Breast epithelium (tissue), 4 donors: ENCODE measurements around the gene ETFDH. TPM values are rescaled to one million over a fixed set of nuclear protein-coding genes. Genes with fewer than 3 reads are reported as not detected.

Experiments used
- DNase-seq, 2 donors: peaks; one replicate each; pipeline ENCODE4 v3.0.0-alpha.2; 2019; ENCODE audit warnings: low spot score in 2 of 2
- H3K27ac ChIP-seq, 2 donors: fragments of 200-600 bp; sonication (generic) in 1 of 2; one replicate each; pipeline ENCODE4 v1.5.1; 2016 to 2019; ENCODE audit warnings: mild to moderate bottlenecking in 1 of 2
- H3K27me3 ChIP-seq, 2 donors: fragments of 200-600 bp; sonication (generic) in 1 of 2; one replicate each; pipeline versions ENCODE4 v1.5.1 to v1.6.0; 2017 to 2019; ENCODE audit warnings: control low read depth in 1 of 2, mild to moderate bottlenecking in 1 of 2
- H3K36me3 ChIP-seq: fragments of 200-600 bp; one replicate; pipeline ENCODE4 v1.5.1; 2019
- H3K4me1 ChIP-seq, 2 donors: fragments of 200-600 bp; sonication (generic); one replicate each; pipeline ENCODE4 v1.5.1; 2016 to 2019; ENCODE audit warnings: control low read depth in 1 of 2
- H3K4me3 ChIP-seq, 3 donors: fragments of 200-600 bp; sonication (generic); 1 replicate in 2 of 3; 2 replicates in 1 of 3; pipeline ENCODE4 v1.5.1; 2016 to 2019; ENCODE audit warnings: mild to moderate bottlenecking in 3 of 3, moderate library complexity in 2 of 3
- H3K9me3 ChIP-seq, 2 donors: fragments of 200-600 bp; sonication (generic) in 1 of 2; one replicate each; pipeline ENCODE4 v1.5.1; 2016 to 2019; ENCODE audit warnings: control low read depth in 1 of 2
- POLR2A ChIP-seq: fragments of 450-650 bp; IDR thresholded peaks from one replicate; pipeline ENCODE4 v1.6.1; 2016; ENCODE audit warnings: antibody characterized with exemption, mild to moderate bottlenecking, moderate library complexity
- POLR2AphosphoS5 ChIP-seq, 3 donors: sonication (generic); formaldehyde crosslinking; IDR thresholded peaks; one replicate each; pipeline ENCODE4 v1.6.1; 2017; ENCODE audit warnings: antibody characterized with exemption in 3 of 3
- intact Hi-C: fragments of 100-400 bp; cut with DNase I; formaldehyde crosslinking; loops from one replicate; pipeline ENCODE4 v1.15.1; 2023; ENCODE audit warnings: low total_unique reads
- total RNA-seq, 3 donors: library from RNA; depleted of rRNA; stranded (reverse); fragments of >200 nt; gene quantifications; one replicate each; pipeline ENCODE4 v1.1.0, GENCODE V29; 2016
- TF ChIP-seq, protein P1 (sequence below), 3 donors: fragments of 450-650 bp; IDR thresholded peaks; one replicate each; pipeline ENCODE4 v1.5.1; 2016 to 2017; ENCODE audit warnings: antibody characterized with exemption in 3 of 3, mild to moderate bottlenecking in 3 of 3, moderate library complexity in 3 of 3

ETFDH gene
- total RNA-seq, 3 donors from 2014 or later: 36.2 to 40.6 (median 39.7) TPM

DNA sequence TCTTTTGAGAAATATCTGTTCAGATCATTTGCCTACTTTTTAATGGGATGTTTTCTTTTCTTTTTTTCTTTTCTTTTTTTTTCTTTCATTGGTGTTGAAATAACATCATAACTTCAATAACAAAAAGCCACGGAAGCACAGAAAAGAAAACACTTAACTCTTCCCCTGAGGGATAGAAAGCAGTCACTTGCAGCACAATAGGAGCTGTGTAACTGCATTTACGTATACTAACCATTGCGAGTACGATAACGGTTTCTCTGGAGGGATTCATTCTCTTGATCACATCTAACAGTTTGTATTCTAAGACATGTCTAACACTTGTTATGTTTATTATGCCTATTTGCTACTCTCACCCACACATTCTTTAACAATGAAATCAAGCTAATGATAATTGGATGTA lies 27.7 kb upstream of the ETFDH start:
- no peaks in the 10 kb centered on the region for H3K4me1 ChIP-seq
- no peak overlapping the region for H3K27ac ChIP-seq
- DNase-seq: no peak
- intact Hi-C loops: no loop called here
- no peak overlapping the region for H3K4me3 ChIP-seq
- H3K27me3 ChIP-seq: no peaks in the 10 kb centered on the region
- H3K9me3 ChIP-seq: no peaks in the 10 kb centered on the region
- TF ChIP-seq, protein P1, sequence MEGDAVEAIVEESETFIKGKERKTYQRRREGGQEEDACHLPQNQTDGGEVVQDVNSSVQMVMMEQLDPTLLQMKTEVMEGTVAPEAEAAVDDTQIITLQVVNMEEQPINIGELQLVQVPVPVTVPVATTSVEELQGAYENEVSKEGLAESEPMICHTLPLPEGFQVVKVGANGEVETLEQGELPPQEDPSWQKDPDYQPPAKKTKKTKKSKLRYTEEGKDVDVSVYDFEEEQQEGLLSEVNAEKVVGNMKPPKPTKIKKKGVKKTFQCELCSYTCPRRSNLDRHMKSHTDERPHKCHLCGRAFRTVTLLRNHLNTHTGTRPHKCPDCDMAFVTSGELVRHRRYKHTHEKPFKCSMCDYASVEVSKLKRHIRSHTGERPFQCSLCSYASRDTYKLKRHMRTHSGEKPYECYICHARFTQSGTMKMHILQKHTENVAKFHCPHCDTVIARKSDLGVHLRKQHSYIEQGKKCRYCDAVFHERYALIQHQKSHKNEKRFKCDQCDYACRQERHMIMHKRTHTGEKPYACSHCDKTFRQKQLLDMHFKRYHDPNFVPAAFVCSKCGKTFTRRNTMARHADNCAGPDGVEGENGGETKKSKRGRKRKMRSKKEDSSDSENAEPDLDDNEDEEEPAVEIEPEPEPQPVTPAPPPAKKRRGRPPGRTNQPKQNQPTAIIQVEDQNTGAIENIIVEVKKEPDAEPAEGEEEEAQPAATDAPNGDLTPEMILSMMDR (IDR thresholded peaks at IDR 0.05): no peak
- TF ChIP-seq POLR2A (no peak), POLR2AphosphoS5 (IDR thresholded peaks at IDR 0.05) (no peak)
- no peaks in the 10 kb centered on the region for H3K36me3 ChIP-seq

DNA sequence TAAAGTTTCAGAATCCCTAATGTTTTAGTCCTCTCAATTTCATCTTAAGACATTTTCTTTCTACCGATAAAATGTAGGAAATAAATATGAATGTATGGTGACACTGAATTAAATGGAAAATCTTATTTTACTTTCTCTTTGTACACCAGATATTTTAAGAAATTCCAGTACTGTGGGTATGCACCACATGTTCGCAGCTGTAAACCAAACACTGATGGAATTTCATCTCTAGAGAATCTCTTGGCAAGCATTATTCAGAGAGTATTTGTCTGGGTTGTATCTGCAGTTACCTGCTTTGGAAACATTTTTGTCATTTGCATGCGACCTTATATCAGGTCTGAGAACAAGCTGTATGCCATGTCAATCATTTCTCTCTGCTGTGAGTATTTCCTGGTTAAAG lies 27.3 kb upstream of the ETFDH start:
- Histone ChIP-seq H3K27ac (no peak overlapping the region), H3K4me3 (no peak overlapping the region), H3K9me3 (no peaks in the 10 kb centered on the region), H3K27me3 (no peaks in the 10 kb centered on the region), H3K36me3 (no peaks in the 10 kb centered on the region), H3K4me1 (no peaks in the 10 kb centered on the region)
- DNase-seq: no peak
- TF ChIP-seq POLR2A: no peak
- no peak for TF ChIP-seq POLR2AphosphoS5 (IDR thresholded peaks at IDR 0.05)
- TF ChIP-seq, protein P1 (IDR thresholded peaks at IDR 0.05): no peak
- intact Hi-C loops: no loop called here

DNA sequence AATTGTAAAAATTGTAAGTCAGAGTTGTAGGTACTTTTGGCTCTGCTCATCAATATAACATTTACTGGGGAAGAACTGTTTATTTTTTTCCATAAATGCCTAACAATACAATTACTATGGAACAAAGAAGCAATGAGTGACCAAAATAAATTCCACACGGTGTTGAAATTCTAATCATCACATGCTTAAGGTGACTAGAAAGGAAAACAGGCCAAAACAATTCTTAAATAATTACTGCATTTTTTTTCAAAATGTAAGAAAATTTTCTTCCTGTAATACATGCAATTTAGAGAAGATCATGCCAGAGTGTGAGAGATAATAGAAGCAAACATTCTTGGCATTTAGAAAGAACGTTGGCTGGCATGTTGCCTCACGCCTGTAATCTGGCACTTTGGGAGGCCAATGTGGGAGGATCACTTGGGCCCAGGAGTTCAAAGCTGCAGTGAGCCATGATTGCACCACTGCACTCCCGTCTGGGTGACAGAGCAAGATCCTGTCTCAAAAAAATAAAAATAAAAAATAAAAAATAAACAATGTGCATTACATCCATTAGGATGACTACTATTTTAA lies 22.9 kb upstream of the ETFDH start:
- intact Hi-C loops: no loop called here
- Histone ChIP-seq H3K27ac (no peak overlapping the region), H3K27me3 (no peaks in the 10 kb centered on the region), H3K4me1 (no peaks in the 10 kb centered on the region), H3K4me3 (no peak overlapping the region), H3K9me3 (no peaks in the 10 kb centered on the region), H3K36me3 (no peaks in the 10 kb centered on the region)
- TF ChIP-seq, protein P1 (IDR thresholded peaks at IDR 0.05): no peak
- TF ChIP-seq POLR2A (no peak), POLR2AphosphoS5 (IDR thresholded peaks at IDR 0.05) (no peak)
- DNase-seq: no peak

DNA sequence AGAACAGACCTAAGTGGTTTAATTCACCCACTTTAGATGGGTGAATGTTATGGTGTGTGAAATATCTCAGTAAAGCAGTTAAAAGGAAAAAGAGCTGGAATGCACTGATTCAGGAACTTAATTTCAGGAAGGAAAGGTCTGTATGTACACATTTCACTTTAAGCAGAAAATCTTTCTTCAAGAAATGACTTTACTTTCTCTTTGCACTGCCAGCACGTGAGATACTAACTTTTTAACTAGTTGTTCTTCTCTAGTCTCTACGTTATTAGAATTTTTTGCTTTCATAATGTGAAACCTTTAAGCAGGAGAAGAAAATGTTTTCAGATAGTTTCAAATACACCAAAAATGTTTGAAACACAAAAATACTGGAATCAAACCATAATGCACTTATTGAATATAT lies 19.2 kb upstream of the ETFDH start:
- TF ChIP-seq POLR2AphosphoS5 (IDR thresholded peaks at IDR 0.05): no peak
- TF ChIP-seq, protein P1 (IDR thresholded peaks at IDR 0.05): no peak
- H3K36me3 ChIP-seq: no peaks in the 10 kb centered on the region
- DNase-seq: no peak
- no peak overlapping the region for H3K4me3 ChIP-seq
- no peaks in the 10 kb centered on the region for H3K4me1 ChIP-seq
- intact Hi-C loops: no loop called here
- H3K27ac ChIP-seq: no peak overlapping the region
- H3K27me3 ChIP-seq: no peaks in the 10 kb centered on the region
- no peaks in the 10 kb centered on the region for H3K9me3 ChIP-seq

DNA sequence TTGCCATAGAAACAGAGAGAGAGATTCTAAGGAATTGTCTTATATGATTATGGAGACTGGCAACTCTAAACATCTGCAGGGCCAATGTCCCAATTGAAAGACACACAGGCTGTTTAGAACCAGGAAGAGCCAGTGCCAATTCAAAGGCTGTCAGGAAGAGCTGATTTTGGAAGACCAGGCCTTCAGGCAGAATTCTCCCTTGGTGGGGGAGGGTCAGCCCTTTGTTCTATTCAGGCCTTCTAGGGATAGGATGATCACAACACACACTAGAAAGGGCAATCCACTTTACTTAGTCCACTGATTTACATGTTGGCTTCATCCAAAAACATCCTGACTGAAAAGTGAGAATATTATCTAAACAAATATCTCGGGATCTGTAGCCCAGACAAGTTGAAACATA lies 15.7 kb upstream of the ETFDH start:
- intact Hi-C loops: no loop called here
- DNase-seq: no peak
- H3K9me3 ChIP-seq: no peaks in the 10 kb centered on the region
- no peaks in the 10 kb centered on the region for H3K4me1 ChIP-seq
- TF ChIP-seq, protein P1 (IDR thresholded peaks at IDR 0.05): no peak
- TF ChIP-seq POLR2AphosphoS5 (IDR thresholded peaks at IDR 0.05) (no peak), POLR2A (no peak)
- no peak overlapping the region for H3K4me3 ChIP-seq
- no peaks in the 10 kb centered on the region for H3K36me3 ChIP-seq
- H3K27ac ChIP-seq: no peak overlapping the region
- no peaks in the 10 kb centered on the region for H3K27me3 ChIP-seq
